ENCODE results near the gene IFITM2.

The IFITM2 gene

DNA sequence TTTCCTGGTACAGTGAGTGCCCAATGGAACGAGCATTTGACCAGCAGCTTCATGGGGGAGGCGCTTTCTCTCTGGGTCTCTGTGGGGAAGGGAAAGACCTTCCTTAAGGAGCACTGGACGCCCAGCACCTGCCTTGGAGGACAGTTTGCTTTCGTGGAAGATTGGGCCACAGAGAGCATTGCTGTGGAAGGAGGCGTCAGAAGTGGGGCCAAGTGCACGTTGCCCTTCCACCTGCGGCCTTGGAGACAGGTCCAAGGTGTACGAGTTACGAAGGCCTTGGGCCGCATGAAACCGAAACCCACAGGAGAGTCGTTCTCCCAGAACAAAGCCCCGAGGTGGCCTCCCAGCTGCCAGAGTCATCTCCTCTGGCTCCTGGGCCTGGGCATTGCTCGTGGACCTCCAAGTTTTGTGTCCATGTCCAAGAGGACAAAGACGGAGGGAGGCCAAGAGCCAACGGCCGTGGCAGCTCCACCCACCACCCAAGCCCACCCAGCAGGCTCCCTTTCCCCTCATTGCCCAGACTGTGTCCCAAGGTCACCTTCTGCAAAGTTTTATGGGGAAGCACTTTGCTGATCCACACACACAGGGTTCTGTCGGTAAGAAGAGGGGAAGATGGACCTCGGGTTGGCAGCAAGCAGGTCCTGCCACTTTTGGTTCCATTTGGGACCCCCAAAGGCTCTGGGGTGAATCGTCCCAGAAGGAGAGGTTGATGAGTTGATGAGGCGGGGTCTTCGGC is 35.3 kb upstream of the IFITM2 start:
- Histone ChIP-seq H3K9me3 (ENCODE audit: control insufficient read depth, low read length) (no peaks in the 10 kb centered on the region), H3K4me3 (ENCODE audit: extremely low read depth, insufficient read depth, low read length, poor library complexity, severe bottlenecking) (no peak overlapping the region), H3K4me1 (ENCODE audit: control insufficient read depth, insufficient read depth, low read length, poor library complexity, severe bottlenecking) (no peaks in the 10 kb centered on the region), H3K36me3 (ENCODE audit: control insufficient read depth, insufficient read depth, low read length) (no peaks in the 10 kb centered on the region), H3K27ac (ENCODE audit: low read depth, low read length, severe bottlenecking) (no peak overlapping the region)
- 88 to 90% methylated on average over 16 to 20 of the region's 22 CpGs for WGBS, 2 experiments (ENCODE audit: insufficient coverage in 2 of 2)

DNA sequence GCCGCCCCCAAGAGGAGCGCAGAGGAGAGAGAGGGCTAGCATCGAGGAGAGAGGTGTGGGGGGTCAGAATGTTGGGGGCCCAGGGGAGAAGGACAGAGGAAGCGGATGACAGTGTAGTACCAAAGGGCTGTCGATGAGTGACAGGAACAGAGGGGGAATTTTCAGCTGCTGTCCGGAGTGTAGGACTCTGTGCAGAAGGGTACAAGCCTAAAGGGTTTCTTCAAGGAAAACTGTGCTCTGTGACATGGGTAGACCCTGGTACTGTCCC is 34.8 kb upstream of the IFITM2 start:
- WGBS, 2 experiments (ENCODE audit: insufficient coverage in 2 of 2), result 92 to 94% methylated on average over 6 of the region's 6 CpGs
- Histone ChIP-seq H3K9me3 (ENCODE audit: control insufficient read depth, low read length) (no peaks in the 10 kb centered on the region), H3K36me3 (ENCODE audit: control insufficient read depth, insufficient read depth, low read length) (no peaks in the 10 kb centered on the region), H3K4me3 (ENCODE audit: extremely low read depth, insufficient read depth, low read length, poor library complexity, severe bottlenecking) (no peak overlapping the region), H3K4me1 (ENCODE audit: control insufficient read depth, insufficient read depth, low read length, poor library complexity, severe bottlenecking) (no peaks in the 10 kb centered on the region), H3K27ac (ENCODE audit: low read depth, low read length, severe bottlenecking) (no peak overlapping the region)

DNA sequence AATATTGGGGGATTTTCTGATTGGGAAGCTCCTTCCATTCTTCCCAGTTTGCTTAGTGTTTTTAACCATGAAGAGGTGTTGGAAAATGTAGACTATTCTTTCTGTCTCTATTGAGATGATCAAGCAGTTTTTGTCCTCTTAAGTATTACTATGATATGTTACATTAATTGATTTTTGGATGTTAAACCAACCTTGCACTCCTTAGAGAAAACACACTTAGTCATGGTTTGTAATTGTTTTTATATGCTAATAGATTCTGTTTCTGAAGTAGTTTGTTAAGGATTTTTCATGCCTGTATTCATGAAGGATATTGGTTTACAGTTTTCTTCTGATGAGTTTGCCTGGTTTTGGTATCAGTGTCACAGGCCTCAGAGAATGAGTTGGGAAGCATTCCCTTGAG is 31.4 kb upstream of the IFITM2 start:
- Histone ChIP-seq H3K9me3 (ENCODE audit: control insufficient read depth, low read length) (no peaks in the 10 kb centered on the region), H3K36me3 (ENCODE audit: control insufficient read depth, insufficient read depth, low read length) (no peaks in the 10 kb centered on the region), H3K4me1 (ENCODE audit: control insufficient read depth, insufficient read depth, low read length, poor library complexity, severe bottlenecking) (no peaks in the 10 kb centered on the region), H3K27ac (ENCODE audit: low read depth, low read length, severe bottlenecking) (no peak overlapping the region), H3K4me3 (ENCODE audit: extremely low read depth, insufficient read depth, low read length, poor library complexity, severe bottlenecking) (no peak overlapping the region)

DNA sequence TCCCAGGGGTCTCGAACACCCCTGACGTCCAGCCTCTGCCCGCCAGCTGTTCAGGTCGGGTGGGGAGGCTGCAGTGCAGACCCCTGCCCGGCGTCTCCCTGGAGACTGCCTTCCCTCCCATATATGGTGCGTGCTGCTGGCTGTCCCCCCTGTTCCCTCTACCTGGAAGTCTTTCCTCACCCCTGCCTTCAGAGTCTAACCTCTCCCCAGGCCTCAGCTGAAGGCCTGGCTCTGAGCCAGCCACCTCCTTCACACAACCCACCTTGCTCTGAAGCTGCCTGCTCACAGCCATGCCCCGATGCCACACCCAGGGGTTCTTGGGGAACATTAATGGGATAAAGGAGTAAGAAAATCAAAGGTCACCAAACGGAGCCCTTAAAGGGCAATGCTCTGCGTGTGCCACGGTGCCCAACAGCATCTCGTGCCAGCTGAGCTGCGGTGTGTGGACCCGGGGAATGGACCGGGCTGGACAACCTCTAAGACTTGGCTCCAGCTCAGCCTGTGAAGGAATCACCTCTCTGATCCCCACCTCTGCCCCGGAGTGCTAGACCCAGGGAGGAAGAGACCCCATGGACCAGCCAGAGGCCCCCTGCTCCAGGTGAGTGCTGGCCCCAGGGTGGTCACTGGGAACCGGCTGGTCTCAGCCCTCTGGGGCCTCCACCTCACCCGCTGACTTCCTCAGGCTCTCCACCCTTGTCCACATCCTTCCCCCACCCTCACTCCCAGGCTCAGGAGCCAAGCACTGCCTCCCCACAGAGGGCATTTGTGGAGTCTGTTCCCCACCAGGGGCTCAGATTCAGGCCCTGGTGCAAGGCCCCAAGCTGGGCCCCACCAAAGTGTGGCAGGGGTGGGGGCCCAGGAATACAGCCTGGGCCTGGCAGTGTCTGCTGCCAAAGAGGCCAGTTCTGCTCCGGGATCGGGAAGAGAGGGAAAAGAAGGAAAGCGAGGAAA is 29.3 kb upstream of the IFITM2 start, which contains the start of gene NLRP6:
TSS of gene NLRP6 (plus strand) at position 407 of the 951 bp plus-strand sequence. CDS start at position 570, 163 bp downstream.
- Histone ChIP-seq H3K36me3 (ENCODE audit: control insufficient read depth, insufficient read depth, low read length) (no peaks in the 10 kb centered on the region), H3K4me3 (ENCODE audit: extremely low read depth, insufficient read depth, low read length, poor library complexity, severe bottlenecking) (no peak within 1 kb of the TSS), H3K27ac (ENCODE audit: low read depth, low read length, severe bottlenecking) (no peak within 1 kb of the TSS), H3K9me3 (ENCODE audit: control insufficient read depth, low read length) (no peaks in the 10 kb centered on the region), H3K4me1 (ENCODE audit: control insufficient read depth, insufficient read depth, low read length, poor library complexity, severe bottlenecking) (no peaks in the 10 kb centered on the region)
- WGBS, 2 experiments (ENCODE audit: insufficient coverage in 2 of 2), result 87 to 94% methylated on average over 18 to 19 of the region's 21 CpGs

DNA sequence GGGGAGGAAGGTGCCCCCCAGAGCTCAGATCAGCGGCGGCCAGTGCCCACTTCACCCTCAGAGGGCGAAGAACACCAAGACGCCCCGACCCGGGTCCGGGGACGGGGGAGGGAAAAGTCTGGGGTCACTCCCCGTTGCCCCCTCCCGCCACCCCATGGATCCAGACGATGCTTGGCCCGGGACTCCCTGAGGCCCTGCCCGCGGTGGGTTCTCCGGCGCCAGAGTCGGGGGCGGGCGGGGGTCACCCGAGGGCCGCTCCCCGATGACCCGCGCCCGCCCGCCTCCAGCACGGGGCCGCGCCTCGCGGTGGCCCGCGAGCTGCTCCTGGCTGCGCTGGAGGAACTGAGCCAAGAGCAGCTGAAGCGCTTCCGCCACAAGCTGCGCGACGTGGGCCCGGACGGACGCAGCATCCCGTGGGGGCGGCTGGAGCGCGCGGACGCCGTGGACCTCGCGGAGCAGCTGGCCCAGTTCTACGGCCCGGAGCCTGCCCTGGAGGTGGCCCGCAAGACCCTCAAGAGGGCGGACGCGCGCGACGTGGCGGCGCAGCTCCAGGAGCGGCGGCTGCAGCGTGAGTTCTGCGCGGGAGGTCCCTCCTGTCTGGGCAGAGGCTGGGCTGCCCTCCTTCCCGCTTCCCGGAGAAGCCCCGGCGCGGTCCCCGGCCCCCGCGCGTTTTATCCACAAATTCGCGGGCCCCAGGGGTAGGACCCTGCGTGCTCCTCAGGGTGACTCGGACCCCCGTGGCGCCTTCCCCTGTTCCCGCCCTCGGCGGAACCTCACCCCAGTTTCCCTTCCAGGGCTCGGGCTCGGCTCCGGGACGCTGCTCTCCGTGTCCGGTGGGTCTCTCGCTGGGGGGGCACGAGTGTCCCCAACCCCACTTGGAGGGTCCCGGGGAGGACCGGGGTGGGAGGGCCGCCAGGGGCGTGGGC is 28.3 kb upstream of the IFITM2 start:
- H3K9me3 ChIP-seq (ENCODE audit: control insufficient read depth, low read length), result no peaks in the 10 kb centered on the region
- WGBS, 2 experiments (ENCODE audit: insufficient coverage in 2 of 2), result 68% methylated on average over 88 to 94 of the region's 97 CpGs
- no peak overlapping the region for H3K4me3 ChIP-seq (ENCODE audit: extremely low read depth, insufficient read depth, low read length, poor library complexity, severe bottlenecking)

DNA sequence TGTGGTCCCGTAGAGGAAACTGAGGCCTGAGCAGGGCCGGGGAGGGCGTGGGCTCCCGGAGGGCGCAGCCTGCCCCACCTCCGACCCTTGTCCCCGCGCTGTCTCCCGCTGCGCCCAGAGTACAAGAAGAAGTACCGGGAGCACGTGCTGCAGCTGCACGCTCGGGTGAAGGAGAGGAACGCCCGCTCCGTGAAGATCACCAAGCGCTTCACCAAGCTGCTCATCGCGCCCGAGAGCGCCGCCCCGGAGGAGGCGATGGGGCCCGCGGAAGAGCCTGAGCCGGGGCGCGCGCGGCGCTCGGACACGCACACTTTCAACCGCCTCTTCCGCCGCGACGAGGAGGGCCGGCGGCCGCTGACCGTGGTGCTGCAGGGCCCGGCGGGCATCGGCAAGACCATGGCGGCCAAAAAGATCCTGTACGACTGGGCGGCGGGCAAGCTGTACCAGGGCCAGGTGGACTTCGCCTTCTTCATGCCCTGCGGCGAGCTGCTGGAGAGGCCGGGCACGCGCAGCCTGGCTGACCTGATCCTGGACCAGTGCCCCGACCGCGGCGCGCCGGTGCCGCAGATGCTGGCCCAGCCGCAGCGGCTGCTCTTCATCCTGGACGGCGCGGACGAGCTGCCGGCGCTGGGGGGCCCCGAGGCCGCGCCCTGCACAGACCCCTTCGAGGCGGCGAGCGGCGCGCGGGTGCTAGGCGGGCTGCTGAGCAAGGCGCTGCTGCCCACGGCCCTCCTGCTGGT is 27.5 kb upstream of the IFITM2 start:
- no peak overlapping the region for H3K27ac ChIP-seq (ENCODE audit: low read depth, low read length, severe bottlenecking)
- H3K9me3 ChIP-seq (ENCODE audit: control insufficient read depth, low read length), result no peaks in the 10 kb centered on the region
- H3K4me3 ChIP-seq (ENCODE audit: extremely low read depth, insufficient read depth, low read length, poor library complexity, severe bottlenecking), result no peak overlapping the region
- no peaks in the 10 kb centered on the region for H3K4me1 ChIP-seq (ENCODE audit: control insufficient read depth, insufficient read depth, low read length, poor library complexity, severe bottlenecking)
- no peaks in the 10 kb centered on the region for H3K36me3 ChIP-seq (ENCODE audit: control insufficient read depth, insufficient read depth, low read length)
- 18 to 29% methylated on average over 63 to 82 of the region's 85 CpGs for WGBS, 2 experiments (ENCODE audit: insufficient coverage in 2 of 2)

More for the DNA sequence above, 28.3 kb upstream of the IFITM2 start:
- H3K4me1 ChIP-seq (ENCODE audit: control insufficient read depth, insufficient read depth, low read length, poor library complexity, severe bottlenecking), result no peaks in the 10 kb centered on the region
- H3K27ac ChIP-seq (ENCODE audit: low read depth, low read length, severe bottlenecking), result no peak overlapping the region
- no peaks in the 10 kb centered on the region for H3K36me3 ChIP-seq (ENCODE audit: control insufficient read depth, insufficient read depth, low read length)

DNA sequence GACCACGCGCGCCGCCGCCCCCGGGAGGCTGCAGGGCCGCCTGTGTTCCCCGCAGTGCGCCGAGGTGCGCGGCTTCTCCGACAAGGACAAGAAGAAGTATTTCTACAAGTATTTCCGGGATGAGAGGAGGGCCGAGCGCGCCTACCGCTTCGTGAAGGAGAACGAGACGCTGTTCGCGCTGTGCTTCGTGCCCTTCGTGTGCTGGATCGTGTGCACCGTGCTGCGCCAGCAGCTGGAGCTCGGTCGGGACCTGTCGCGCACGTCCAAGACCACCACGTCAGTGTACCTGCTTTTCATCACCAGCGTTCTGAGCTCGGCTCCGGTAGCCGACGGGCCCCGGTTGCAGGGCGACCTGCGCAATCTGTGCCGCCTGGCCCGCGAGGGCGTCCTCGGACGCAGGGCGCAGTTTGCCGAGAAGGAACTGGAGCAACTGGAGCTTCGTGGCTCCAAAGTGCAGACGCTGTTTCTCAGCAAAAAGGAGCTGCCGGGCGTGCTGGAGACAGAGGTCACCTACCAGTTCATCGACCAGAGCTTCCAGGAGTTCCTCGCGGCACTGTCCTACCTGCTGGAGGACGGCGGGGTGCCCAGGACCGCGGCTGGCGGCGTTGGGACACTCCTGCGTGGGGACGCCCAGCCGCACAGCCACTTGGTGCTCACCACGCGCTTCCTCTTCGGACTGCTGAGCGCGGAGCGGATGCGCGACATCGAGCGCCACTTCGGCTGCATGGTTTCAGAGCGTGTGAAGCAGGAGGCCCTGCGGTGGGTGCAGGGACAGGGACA is 26.7 kb upstream of the IFITM2 start:
- H3K36me3 ChIP-seq (ENCODE audit: control insufficient read depth, insufficient read depth, low read length), result no peaks in the 10 kb centered on the region
- 67 to 69% methylated on average over 69 to 79 of the region's 79 CpGs for WGBS, 2 experiments (ENCODE audit: insufficient coverage in 2 of 2)
- no peaks in the 10 kb centered on the region for H3K4me1 ChIP-seq (ENCODE audit: control insufficient read depth, insufficient read depth, low read length, poor library complexity, severe bottlenecking)
- no peaks in the 10 kb centered on the region for H3K9me3 ChIP-seq (ENCODE audit: control insufficient read depth, low read length)
- no peak overlapping the region for H3K27ac ChIP-seq (ENCODE audit: low read depth, low read length, severe bottlenecking)
- H3K4me3 ChIP-seq (ENCODE audit: extremely low read depth, insufficient read depth, low read length, poor library complexity, severe bottlenecking), result no peak overlapping the region

DNA sequence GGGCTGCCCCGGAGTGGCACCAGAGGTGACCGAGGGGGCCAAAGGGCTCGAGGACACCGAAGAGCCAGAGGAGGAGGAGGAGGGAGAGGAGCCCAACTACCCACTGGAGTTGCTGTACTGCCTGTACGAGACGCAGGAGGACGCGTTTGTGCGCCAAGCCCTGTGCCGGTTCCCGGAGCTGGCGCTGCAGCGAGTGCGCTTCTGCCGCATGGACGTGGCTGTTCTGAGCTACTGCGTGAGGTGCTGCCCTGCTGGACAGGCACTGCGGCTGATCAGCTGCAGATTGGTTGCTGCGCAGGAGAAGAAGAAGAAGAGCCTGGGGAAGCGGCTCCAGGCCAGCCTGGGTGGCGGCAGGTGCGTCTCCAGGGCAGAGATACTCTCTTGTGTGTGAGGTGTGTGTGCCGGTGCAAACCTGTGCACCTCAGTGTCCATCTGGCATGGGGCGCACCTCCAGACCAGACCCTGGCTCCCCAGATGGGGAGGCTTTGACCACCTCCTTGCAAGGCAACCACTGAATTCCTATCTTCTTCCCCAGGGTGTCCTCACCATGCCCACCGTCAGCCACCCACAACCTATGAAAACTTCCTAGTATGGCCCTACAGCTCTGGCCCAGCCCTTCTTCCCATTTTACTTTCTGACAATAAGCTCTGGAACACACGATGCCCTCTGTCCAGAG is 26.0 kb upstream of the IFITM2 start:
- Histone ChIP-seq H3K36me3 (ENCODE audit: control insufficient read depth, insufficient read depth, low read length) (no peaks in the 10 kb centered on the region), H3K4me1 (ENCODE audit: control insufficient read depth, insufficient read depth, low read length, poor library complexity, severe bottlenecking) (no peaks in the 10 kb centered on the region), H3K27ac (ENCODE audit: low read depth, low read length, severe bottlenecking) (no peak overlapping the region), H3K4me3 (ENCODE audit: extremely low read depth, insufficient read depth, low read length, poor library complexity, severe bottlenecking) (no peak overlapping the region), H3K9me3 (ENCODE audit: control insufficient read depth, low read length) (no peaks in the 10 kb centered on the region)
- WGBS, 2 experiments (ENCODE audit: insufficient coverage in 2 of 2), result 86 to 94% methylated on average over 25 to 26 of the region's 26 CpGs

DNA sequence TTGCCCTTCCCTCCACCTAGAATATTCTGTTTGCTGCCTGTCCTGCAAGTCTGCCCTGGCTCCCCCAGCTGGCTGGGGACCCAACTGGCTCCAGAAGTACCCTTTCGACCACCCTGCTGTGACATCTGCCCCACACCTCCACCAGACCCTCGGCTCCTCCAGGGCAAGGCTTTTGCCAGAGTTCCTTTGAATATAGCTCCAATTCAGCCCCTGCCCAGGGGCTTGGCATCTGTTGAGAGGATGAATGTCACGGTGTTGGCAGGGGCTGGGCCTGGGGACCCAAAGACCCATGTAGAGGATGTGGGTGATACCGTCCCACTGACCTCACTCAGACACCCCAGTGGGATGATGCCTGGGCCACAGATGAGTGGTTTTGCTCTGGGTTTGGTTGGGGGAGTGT is 25.4 kb upstream of the IFITM2 start:
- Histone ChIP-seq H3K4me1 (ENCODE audit: control insufficient read depth, insufficient read depth, low read length, poor library complexity, severe bottlenecking) (no peaks in the 10 kb centered on the region), H3K27ac (ENCODE audit: low read depth, low read length, severe bottlenecking) (no peak overlapping the region), H3K4me3 (ENCODE audit: extremely low read depth, insufficient read depth, low read length, poor library complexity, severe bottlenecking) (no peak overlapping the region), H3K9me3 (ENCODE audit: control insufficient read depth, low read length) (no peaks in the 10 kb centered on the region), H3K36me3 (ENCODE audit: control insufficient read depth, insufficient read depth, low read length) (no peaks in the 10 kb centered on the region)
- 66 to 75% methylated on average over 3 to 4 of the region's 4 CpGs for WGBS, 2 experiments (ENCODE audit: insufficient coverage in 2 of 2)

Measured in mesodermal cell (in vitro differentiated cells).